CD4-positive, alpha-beta memory T cell (primary cell): ENCODE results near the gene ZNF526. TPM values are rescaled to one million over a fixed set of nuclear protein-coding genes. Genes with fewer than 3 reads are reported as not detected.

Experiments used
- CTCF ChIA-PET: fragments of 350-600 bp; sonication (Branson Sonifier 250); formaldehyde crosslinking; loops from one replicate; lab custom pipeline; 2021; ENCODE audit warnings: inconsistent platforms; ENCODE audit not compliant: partially characterized antibody; lab: Charles Lee
- POLR2A ChIA-PET: fragments of 350-600 bp; sonication (Branson Sonifier 250); formaldehyde crosslinking; loops from one replicate; lab custom pipeline; 2021; ENCODE audit not compliant: partially characterized antibody; lab: Charles Lee
- DNase-seq, 5 donors: peaks; one replicate each; pipeline versions ENCODE4 v3.0.0 to v3.0.0-alpha.2; 2020 to 2022; ENCODE audit warnings: mixed read lengths in 1 of 5
- H3K27ac ChIP-seq: one replicate; pipeline ENCODE4 v1.7.0; 2013; ENCODE audit warnings: low read depth, low read length
- H3K27me3 ChIP-seq: 2 replicates; pipeline ENCODE4 v1.7.0; 2013; ENCODE audit warnings: mild to moderate bottlenecking, low read length, moderate library complexity; ENCODE audit not compliant: insufficient read depth
- H3K36me3 ChIP-seq: 2 replicates; pipeline ENCODE4 v1.7.0; 2013; ENCODE audit warnings: mild to moderate bottlenecking, low read length, moderate library complexity; ENCODE audit not compliant: insufficient read depth
- H3K4me1 ChIP-seq: 2 replicates; pipeline ENCODE4 v1.7.0; 2013; ENCODE audit warnings: mild to moderate bottlenecking, low read length, moderate library complexity; ENCODE audit not compliant: insufficient read depth
- H3K4me3 ChIP-seq, 2 donors: one replicate each; pipeline ENCODE4 v1.7.0; 2013; ENCODE audit warnings: low read length in 2 of 2, mild to moderate bottlenecking in 1 of 2
- H3K9me3 ChIP-seq, 2 donors: one replicate each; pipeline ENCODE4 v1.7.0; 2013; ENCODE audit warnings: low read length in 2 of 2, control low read depth in 1 of 2; ENCODE audit not compliant: control insufficient read depth in 1 of 2
- H3K27ac Mint-ChIP-seq, 7 donors: one replicate each; pipeline ENCODE4 v1.8.0; 2020 to 2021; ENCODE audit warnings: mixed read lengths in 7 of 7, mild to moderate bottlenecking in 6 of 7, inconsistent platforms in 3 of 7, moderate library complexity in 3 of 7
- H3K27me3 Mint-ChIP-seq, 2 donors: one replicate each; pipeline ENCODE4 v1.8.0; 2020 to 2021; ENCODE audit warnings: mixed read lengths in 2 of 2
- H3K36me3 Mint-ChIP-seq, 2 donors: one replicate each; pipeline ENCODE4 v1.8.0; 2020 to 2021; ENCODE audit warnings: mixed read lengths in 2 of 2, inconsistent platforms in 1 of 2, mild to moderate bottlenecking in 1 of 2
- H3K4me1 Mint-ChIP-seq, 4 donors: one replicate each; pipeline ENCODE4 v1.8.0; 2020 to 2021; ENCODE audit warnings: mixed read lengths in 4 of 4, mild to moderate bottlenecking in 1 of 4
- H3K4me3 Mint-ChIP-seq, 8 donors: one replicate each; pipeline ENCODE4 v1.8.0; 2020 to 2021; ENCODE audit warnings: mixed read lengths in 8 of 8, mild to moderate bottlenecking in 7 of 8, moderate library complexity in 6 of 8, inconsistent platforms in 3 of 8
- H3K9me3 Mint-ChIP-seq, 8 donors: one replicate each; pipeline ENCODE4 v1.8.0; 2020 to 2021; ENCODE audit warnings: mixed read lengths in 8 of 8, mild to moderate bottlenecking in 5 of 8, inconsistent platforms in 3 of 8, moderate library complexity in 1 of 8
- intact Hi-C: fragments of 100-400 bp; cut with micrococcal nuclease; formaldehyde crosslinking; loops from one replicate; pipeline ENCODE4 v1.15.1; 2023
- polyA plus RNA-seq, 2 donors: library from polyadenylated mRNA; unstranded; fragments of 300-500 nt; fragmentation: Illumina TruSeq; gene quantifications; one replicate each; pipeline ENCODE4 v1.2.3, GENCODE V29; 2021
- total RNA-seq, 2 experiments: library from RNA; stranded (reverse); gene quantifications; one replicate each; pipeline ENCODE4 v1.2.3, GENCODE V29; 2021

The ZNF526 gene
- total and polyA plus RNA-seq, 4 experiments from 2014 or later: 2.3 to 28.8 (median 18.5) TPM

- H3K9me3 ChIP-seq: no peaks in the 10 kb centered on the region
- Mint-ChIP-seq H3K9me3 (no peaks in the 10 kb centered on the region), H3K27me3 (no peaks in the 10 kb centered on the region), H3K27ac (peak overlapping the region in 3 of 7 donors; percentile 42 to 58 (median 55)), H3K36me3 (peaks cover 23 to 69% of the 10 kb centered on the region in 2 donors), H3K4me1 (peaks cover 15 to 26% (median 19%) of the 10 kb centered on the region in 4 donors), H3K4me3 (no peak overlapping the region)
- peaks cover 55% of the 10 kb centered on the region for H3K36me3 ChIP-seq
- CTCF ChIA-PET: interaction anchor here (0.5 to 1.3 kb wide), 3 partner anchors 8 to 118 kb away, joined by 3 to 4 read pairs (median 4); no protein-coding TSS in a partner anchor
- POLR2A ChIA-PET: interaction anchor here (0.6 to 1.8 kb wide), 5 partner anchors 9 to 1941 kb away, joined by 3 to 6 read pairs (median 4); no protein-coding TSS in a partner anchor
- H3K27ac ChIP-seq: no peak overlapping the region
- no peak overlapping the region for H3K4me3 ChIP-seq
- intact Hi-C loops: no loop called here
- H3K4me1 ChIP-seq: peaks cover 3% of the 10 kb centered on the region
- no peaks in the 10 kb centered on the region for H3K27me3 ChIP-seq
- peak in 1 of 5 donors; percentile 11 for DNase-seq
Observed at GRCh38 chr19:42226886-42227285, 6.8 kb downstream of the ZNF526 start.

- peaks cover 35 to 77% of the 10 kb centered on the region in 2 donors for H3K36me3 Mint-ChIP-seq
- POLR2A ChIA-PET: interaction anchor here (1.0 to 1.1 kb wide), 2 partner anchors 14 to 29 kb away, joined by 3 to 4 read pairs; partner anchors contain the start of gene GSK3A
- no peaks in the 10 kb centered on the region for H3K27me3 Mint-ChIP-seq
Observed at GRCh38 chr19:42228641-42229040, 8.5 kb downstream of the ZNF526 start.

GRCh38 chr19:42229301-42229854 lies 9.3 kb downstream of the ZNF526 start:
- POLR2A ChIA-PET: interaction anchor here (1.4 to 1.7 kb wide), 2 partner anchors 10 to 12 kb away, joined by 5 to 9 read pairs; partner anchors contain the start of gene GSK3A
- H3K4me1 Mint-ChIP-seq: peaks cover 9 to 14% (median 11%) of the 10 kb centered on the region in 4 donors
- no peak overlapping the region for H3K4me3 Mint-ChIP-seq
- no peaks in the 10 kb centered on the region for H3K27me3 ChIP-seq
- peak overlapping the region in 5 of 7 donors; percentile 36 to 73 (median 65) for H3K27ac Mint-ChIP-seq
- no peaks in the 10 kb centered on the region for H3K9me3 ChIP-seq
- intact Hi-C loops: no loop called here
- peaks cover 76% of the 10 kb centered on the region for H3K36me3 ChIP-seq
- H3K9me3 Mint-ChIP-seq: no peaks in the 10 kb centered on the region
- H3K36me3 Mint-ChIP-seq: peaks cover 40 to 79% of the 10 kb centered on the region in 2 donors
- H3K4me3 ChIP-seq: no peak overlapping the region
- H3K27me3 Mint-ChIP-seq: no peaks in the 10 kb centered on the region
- peaks cover 3% of the 10 kb centered on the region for H3K4me1 ChIP-seq
- peak in 1 of 5 donors; percentile 16 for DNase-seq
- CTCF ChIA-PET: interaction anchor here (0.8 to 1.0 kb wide), 2 partner anchors 97 to 121 kb away, joined by 3 read pairs; partner anchors contain the start of gene POU2F2
- peak overlapping the region; percentile 21 for H3K27ac ChIP-seq

More at GRCh38 chr19:42228641-42229040, 8.5 kb downstream of the ZNF526 start:
- DNase-seq: no peak
- Mint-ChIP-seq H3K4me3 (no peak overlapping the region), H3K27ac (peak overlapping the region in 3 of 7 donors; percentile 64 to 76 (median 69)), H3K9me3 (no peaks in the 10 kb centered on the region), H3K4me1 (peaks cover 9 to 14% (median 11%) of the 10 kb centered on the region in 4 donors)
- intact Hi-C loops: no loop called here
- CTCF ChIA-PET: interaction anchor here (1.4 kb wide), 1 partner anchor 28 kb away, joined by 3 read pairs; no protein-coding TSS in a partner anchor
- Histone ChIP-seq H3K27me3 (no peaks in the 10 kb centered on the region), H3K27ac (no peak overlapping the region), H3K4me1 (peaks cover 3% of the 10 kb centered on the region), H3K4me3 (no peak overlapping the region), H3K36me3 (peaks cover 72% of the 10 kb centered on the region), H3K9me3 (no peaks in the 10 kb centered on the region)

- no peaks in the 10 kb centered on the region for H3K27me3 ChIP-seq
- H3K36me3 ChIP-seq: peaks cover 75% of the 10 kb centered on the region
- no peaks in the 10 kb centered on the region for H3K9me3 ChIP-seq
- Mint-ChIP-seq H3K4me1 (peaks cover 9 to 12% (median 10%) of the 10 kb centered on the region in 4 donors), H3K9me3 (no peaks in the 10 kb centered on the region), H3K27ac (peak overlapping the region in 5 of 7 donors; percentile 36 to 73 (median 65)), H3K27me3 (no peaks in the 10 kb centered on the region), H3K36me3 (peaks cover 37 to 79% of the 10 kb centered on the region in 2 donors), H3K4me3 (peak overlapping the region in 1 of 8 donors; percentile 41)
- peak overlapping the region; percentile 21 for H3K27ac ChIP-seq
- no peak overlapping the region for H3K4me3 ChIP-seq
- peak in 1 of 5 donors; percentile 5 for DNase-seq
- CTCF ChIA-PET: interaction anchor here (0.8 to 1.5 kb wide), 4 partner anchors 12 to 121 kb away, joined by 3 to 4 read pairs (median 4); partner anchors contain the start of genes GSK3A and POU2F2
- POLR2A ChIA-PET: interaction anchor here (1.0 to 1.7 kb wide), 4 partner anchors 9 to 65 kb away, joined by 3 to 9 read pairs (median 4); partner anchors contain the start of gene GSK3A
- peaks cover 3% of the 10 kb centered on the region for H3K4me1 ChIP-seq
- intact Hi-C loops: no loop called here
Observed at GRCh38 chr19:42229855-42230351, 9.8 kb downstream of the ZNF526 start.

GRCh38 chr19:42230571-42230970 lies 10.5 kb downstream of the ZNF526 start:
- Mint-ChIP-seq H3K36me3 (peaks cover 35 to 83% of the 10 kb centered on the region in 2 donors), H3K9me3 (no peaks in the 10 kb centered on the region), H3K27ac (peak overlapping the region in 1 of 7 donors; percentile 50), H3K4me3 (no peak overlapping the region), H3K4me1 (peaks cover 9 to 13% (median 10%) of the 10 kb centered on the region in 4 donors), H3K27me3 (no peaks in the 10 kb centered on the region)
- Histone ChIP-seq H3K4me3 (no peak overlapping the region), H3K9me3 (no peaks in the 10 kb centered on the region), H3K27ac (no peak overlapping the region), H3K4me1 (peaks cover 3% of the 10 kb centered on the region), H3K27me3 (no peaks in the 10 kb centered on the region), H3K36me3 (peaks cover 72% of the 10 kb centered on the region)
- POLR2A ChIA-PET: interaction anchor here (1.0 to 1.7 kb wide), 3 partner anchors 10 to 65 kb away, joined by 3 to 9 read pairs (median 4); partner anchors contain the start of gene GSK3A
- DNase-seq: no peak
- CTCF ChIA-PET: interaction anchor here (1.0 to 1.5 kb wide), 3 partner anchors 11 to 98 kb away, joined by 3 to 4 read pairs (median 4); partner anchors contain the start of genes GSK3A and POU2F2
- intact Hi-C loops: no loop called here

GRCh38 chr19:42232435-42232834 lies 12.3 kb downstream of the ZNF526 start:
- no peak for DNase-seq
- no peak overlapping the region for H3K27ac ChIP-seq
- no peaks in the 10 kb centered on the region for H3K9me3 Mint-ChIP-seq
- no peaks in the 10 kb centered on the region for H3K27me3 Mint-ChIP-seq
- H3K4me3 Mint-ChIP-seq: no peak overlapping the region
- no peaks in the 10 kb centered on the region for H3K9me3 ChIP-seq
- peaks cover 3% of the 10 kb centered on the region for H3K4me1 ChIP-seq
- intact Hi-C loops: no loop called here
- H3K27me3 ChIP-seq: no peaks in the 10 kb centered on the region
- CTCF ChIA-PET: interaction anchor here (0.6 to 0.7 kb wide), 2 partner anchors 20 to 57 kb away, joined by 3 read pairs; no protein-coding TSS in a partner anchor
- H3K4me1 Mint-ChIP-seq: peaks cover 2 to 10% (median 7%) of the 10 kb centered on the region in 4 donors
- peaks cover 69% of the 10 kb centered on the region for H3K36me3 ChIP-seq
- POLR2A ChIA-PET: interaction anchor here (1.0 to 2.6 kb wide), 4 partner anchors 9 to 33 kb away, joined by 3 to 10 read pairs (median 4); partner anchors contain the start of genes GSK3A and ZNF526
- no peak overlapping the region for H3K4me3 ChIP-seq
- peaks cover 35 to 79% of the 10 kb centered on the region in 2 donors for H3K36me3 Mint-ChIP-seq
- H3K27ac Mint-ChIP-seq: no peak overlapping the region
